Tibial nerve (tissue), 4 donors: Measurements from ENCODE around the gene MERTK. TPM values are rescaled to one million over a fixed set of nuclear protein-coding genes. Genes with fewer than 3 reads are reported as not detected.

ENCODE experiments used
- DNase-seq, 2 donors: peaks; one replicate each; pipeline ENCODE4 v3.0.0-alpha.2; 2019; ENCODE audit warnings: low spot score in 2 of 2
- H3K27ac ChIP-seq, 4 donors: fragments of 200-600 bp; sonication (generic) in 3 of 4; one replicate each; pipeline ENCODE4 v1.5.1; 2017 to 2019; ENCODE audit warnings: mild to moderate bottlenecking in 1 of 4
- H3K27me3 ChIP-seq, 2 donors: fragments of 200-600 bp; sonication (generic) in 1 of 2; one replicate each; pipeline versions ENCODE4 v1.5.1 to v1.6.0; 2017 to 2019
- H3K36me3 ChIP-seq, 3 donors: fragments of 200-600 bp; sonication (generic); one replicate each; pipeline ENCODE4 v1.5.1; 2018 to 2019
- H3K4me1 ChIP-seq, 4 donors: fragments of 200-600 bp; sonication (generic) in 3 of 4; one replicate each; pipeline ENCODE4 v1.5.1; 2017 to 2019
- H3K4me3 ChIP-seq, 4 donors: fragments of 200-600 bp; sonication (generic) in 3 of 4; one replicate each; pipeline ENCODE4 v1.5.1; 2017 to 2019; ENCODE audit warnings: mild to moderate bottlenecking in 1 of 4, moderate library complexity in 1 of 4
- H3K9me3 ChIP-seq, 4 donors: fragments of 200-600 bp; sonication (generic) in 3 of 4; one replicate each; pipeline ENCODE4 v1.5.1; 2017 to 2019
- EP300 ChIP-seq, 2 donors: sonication (generic); formaldehyde crosslinking; IDR thresholded peaks; one replicate each; pipeline ENCODE4 v1.6.1; 2017; ENCODE audit warnings: antibody characterized with exemption in 2 of 2, mild to moderate bottlenecking in 1 of 2
- POLR2A ChIP-seq, 2 donors: fragments of 450-650 bp; IDR thresholded peaks; one replicate each; pipeline ENCODE4 v1.6.1; 2017; ENCODE audit warnings: antibody characterized with exemption in 2 of 2, mild to moderate bottlenecking in 2 of 2, moderate library complexity in 2 of 2
- WGBS, 2 donors: methylation state at CpG; one replicate each; pipeline ENCODE4 v1.1.5; 2018; 5-methylcytosine and 5-hydroxymethylcytosine counted together
- total RNA-seq, 4 donors: library from RNA; depleted of rRNA; stranded (reverse); fragments of >200 nt; gene quantifications; one replicate each; pipeline ENCODE4 v1.1.0, GENCODE V29; 2016
- TF ChIP-seq, protein P1 (sequence below), 5 experiments: fragments of 200-600 bp in 3 of 5; fragments of 450-650 bp in 2 of 5; sonication (generic) in 3 of 5; IDR thresholded peaks; one replicate each; pipeline ENCODE4 v1.5.1; 2016 to 2019; ENCODE audit warnings: antibody characterized with exemption in 5 of 5, mild to moderate bottlenecking in 3 of 5, moderate library complexity in 2 of 5

MERTK gene
- total RNA-seq, 4 donors from 2014 or later: 22.7 to 61.8 (median 29.3) TPM

- H3K4me3 ChIP-seq: peak overlapping the region; percentile 73 to 95 (median 88)
- H3K27ac ChIP-seq: peak overlapping the region; percentile 53 to 88 (median 84)
- H3K27me3 ChIP-seq: no peaks in the 10 kb centered on the region
- peaks cover 0 to 11% (median 0%) of the 10 kb centered on the region in 3 donors for H3K36me3 ChIP-seq
- WGBS, 2 donors: 12 to 23% methylated on average over 11 of the region's 11 CpGs
- no peak for DNase-seq
- H3K9me3 ChIP-seq: no peaks in the 10 kb centered on the region
- TF ChIP-seq EP300 (IDR thresholded peaks at IDR 0.05) (no peak), POLR2A (IDR thresholded peaks at IDR 0.05) (no peak)
- TF ChIP-seq, protein P1, sequence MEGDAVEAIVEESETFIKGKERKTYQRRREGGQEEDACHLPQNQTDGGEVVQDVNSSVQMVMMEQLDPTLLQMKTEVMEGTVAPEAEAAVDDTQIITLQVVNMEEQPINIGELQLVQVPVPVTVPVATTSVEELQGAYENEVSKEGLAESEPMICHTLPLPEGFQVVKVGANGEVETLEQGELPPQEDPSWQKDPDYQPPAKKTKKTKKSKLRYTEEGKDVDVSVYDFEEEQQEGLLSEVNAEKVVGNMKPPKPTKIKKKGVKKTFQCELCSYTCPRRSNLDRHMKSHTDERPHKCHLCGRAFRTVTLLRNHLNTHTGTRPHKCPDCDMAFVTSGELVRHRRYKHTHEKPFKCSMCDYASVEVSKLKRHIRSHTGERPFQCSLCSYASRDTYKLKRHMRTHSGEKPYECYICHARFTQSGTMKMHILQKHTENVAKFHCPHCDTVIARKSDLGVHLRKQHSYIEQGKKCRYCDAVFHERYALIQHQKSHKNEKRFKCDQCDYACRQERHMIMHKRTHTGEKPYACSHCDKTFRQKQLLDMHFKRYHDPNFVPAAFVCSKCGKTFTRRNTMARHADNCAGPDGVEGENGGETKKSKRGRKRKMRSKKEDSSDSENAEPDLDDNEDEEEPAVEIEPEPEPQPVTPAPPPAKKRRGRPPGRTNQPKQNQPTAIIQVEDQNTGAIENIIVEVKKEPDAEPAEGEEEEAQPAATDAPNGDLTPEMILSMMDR (IDR thresholded peaks at IDR 0.05): no peak
- H3K4me1 ChIP-seq: peaks cover 0 to 22% (median 0%) of the 10 kb centered on the region in 4 donors
These were observed 13.8 kb upstream of the MERTK start for GRCh38 chr2:111884592-111884964.

DNA sequence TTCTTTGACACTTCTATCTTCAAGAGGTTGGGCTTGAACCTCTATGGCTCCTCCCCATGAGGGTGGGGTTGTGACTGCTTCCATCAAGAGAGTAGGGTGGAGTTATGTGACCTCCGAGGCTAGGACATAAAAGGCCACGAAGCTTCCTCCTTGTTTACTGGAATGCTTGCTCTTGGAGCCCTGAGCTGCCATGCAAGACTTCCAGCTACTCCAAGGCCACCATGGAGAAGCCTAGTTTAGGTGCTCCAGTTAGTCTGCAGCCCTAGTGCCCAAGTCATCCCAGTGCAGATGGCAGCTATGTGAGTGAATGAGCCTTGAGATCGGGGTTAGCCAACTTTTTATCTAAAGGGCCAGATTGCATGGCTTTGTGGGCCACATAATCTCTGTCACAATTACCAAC, 2.4 kb upstream of the MERTK start:
- WGBS, 2 donors: 50 to 56% methylated on average over 3 of the region's 3 CpGs

DNA sequence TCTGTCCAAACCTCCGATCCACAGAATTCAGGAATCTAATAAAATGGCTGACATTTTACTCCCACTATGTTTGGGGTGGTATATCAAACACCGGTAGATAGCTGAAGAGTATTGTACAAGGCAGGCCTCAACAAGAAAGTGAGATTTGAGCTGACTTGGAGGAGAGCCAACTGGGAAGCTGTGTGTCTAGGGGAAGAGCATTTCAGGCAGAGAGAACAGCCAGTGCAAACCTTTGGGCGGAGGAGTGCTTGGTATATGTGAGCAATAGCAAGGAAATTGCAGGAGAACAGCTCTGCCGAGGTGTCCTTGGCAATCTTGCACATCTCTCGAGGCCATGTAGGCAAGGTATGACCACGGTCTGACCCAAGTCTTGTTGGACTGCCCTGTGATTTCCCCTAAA, 1.8 kb upstream of the MERTK start:
- Histone ChIP-seq H3K27me3 (no peaks in the 10 kb centered on the region), H3K27ac (no peak overlapping the region), H3K9me3 (no peaks in the 10 kb centered on the region), H3K36me3 (no peaks in the 10 kb centered on the region), H3K4me1 (peaks cover 0 to 42% (median 2%) of the 10 kb centered on the region in 4 donors), H3K4me3 (no peak overlapping the region)
- DNase-seq: no peak
- 94% methylated on average over 6 of the region's 6 CpGs for WGBS, 2 donors
- TF ChIP-seq, protein P1 (IDR thresholded peaks at IDR 0.05): no peak
- TF ChIP-seq EP300 (IDR thresholded peaks at IDR 0.05): no peak
- no peak for TF ChIP-seq POLR2A (IDR thresholded peaks at IDR 0.05)

More for the DNA sequence above, 2.4 kb upstream of the MERTK start:
- Histone ChIP-seq H3K4me3 (no peak overlapping the region), H3K27me3 (no peaks in the 10 kb centered on the region), H3K36me3 (no peaks in the 10 kb centered on the region), H3K4me1 (peaks cover 0 to 39% (median 2%) of the 10 kb centered on the region in 4 donors), H3K9me3 (no peaks in the 10 kb centered on the region), H3K27ac (no peak overlapping the region)
- no peak for DNase-seq
- TF ChIP-seq EP300 (IDR thresholded peaks at IDR 0.05): peak in 1 of 2 donors; percentile 9
- TF ChIP-seq POLR2A (IDR thresholded peaks at IDR 0.05): no peak

GRCh38 chr2:111897630-111897923, 830 bp upstream of the MERTK start:
- no peak for DNase-seq
- peaks cover 0 to 42% (median 2%) of the 10 kb centered on the region in 4 donors for H3K4me1 ChIP-seq
- TF ChIP-seq, protein P1 (IDR thresholded peaks at IDR 0.05): no peak
- TF ChIP-seq POLR2A (IDR thresholded peaks at IDR 0.05) (no peak), EP300 (IDR thresholded peaks at IDR 0.05) (no peak)
- peak overlapping the region; percentile 61 to 94 (median 84) for H3K27ac ChIP-seq
- H3K27me3 ChIP-seq: no peaks in the 10 kb centered on the region
- peak overlapping the region; percentile 50 to 96 (median 72) for H3K4me3 ChIP-seq
- no peaks in the 10 kb centered on the region for H3K36me3 ChIP-seq
- no peaks in the 10 kb centered on the region for H3K9me3 ChIP-seq
- WGBS, 2 donors: 6 to 7% methylated on average over 7 of the region's 7 CpGs

DNA sequence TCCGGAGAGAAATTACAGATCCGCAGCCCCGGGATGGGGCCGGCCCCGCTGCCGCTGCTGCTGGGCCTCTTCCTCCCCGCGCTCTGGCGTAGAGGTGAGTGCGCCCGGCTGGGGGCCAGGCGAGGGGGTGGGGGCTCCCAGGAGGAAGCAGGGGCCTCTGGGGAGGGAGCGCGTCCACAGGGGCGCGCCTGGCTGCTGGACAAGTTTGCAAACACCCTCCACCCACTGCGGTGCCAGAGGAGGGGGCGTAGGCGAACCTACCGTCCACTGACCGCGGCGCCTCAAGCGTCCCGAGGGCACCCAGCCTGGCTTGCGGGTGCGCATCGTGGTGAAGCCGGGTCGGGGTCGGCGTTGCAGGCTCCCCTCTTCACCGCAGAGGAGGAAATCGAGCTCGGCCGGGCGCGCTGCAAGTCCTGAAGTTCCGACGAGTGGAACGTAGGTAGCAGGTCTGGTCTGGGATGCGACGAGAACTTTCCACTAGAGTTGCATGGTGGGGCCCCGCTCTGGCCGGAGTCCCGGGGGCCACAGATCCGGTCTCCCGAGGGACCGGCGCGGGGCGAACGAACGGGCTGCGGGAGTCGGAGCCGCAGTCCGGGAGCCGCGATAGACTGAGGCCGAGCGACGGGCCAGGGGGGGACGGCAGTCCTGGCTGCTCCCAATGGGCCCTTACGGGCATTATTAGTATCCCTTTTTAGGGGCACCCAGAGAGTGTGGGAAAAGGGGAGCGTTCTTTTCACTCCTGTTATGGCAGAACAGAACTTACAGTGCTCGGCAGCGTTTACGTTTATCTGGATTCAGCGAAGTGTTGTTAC, 502 bp downstream of the MERTK start:
- DNase-seq: no peak
- Histone ChIP-seq H3K36me3 (no peaks in the 10 kb centered on the region), H3K4me3 (peak overlapping the region; percentile 50 to 96 (median 72)), H3K27ac (peak overlapping the region; percentile 61 to 94 (median 84)), H3K4me1 (peaks cover 0 to 53% (median 2%) of the 10 kb centered on the region in 4 donors), H3K27me3 (no peaks in the 10 kb centered on the region), H3K9me3 (no peaks in the 10 kb centered on the region)
- 1 to 2% methylated on average over 35 to 38 of the region's 70 CpGs for whole genome bisulfite sequencing, 2 donors
- TF ChIP-seq EP300 (IDR thresholded peaks at IDR 0.05) (peak in 1 of 2 donors; percentile 9), POLR2A (IDR thresholded peaks at IDR 0.05) (no peak)
- TF ChIP-seq, protein P1 (IDR thresholded peaks at IDR 0.05): no peak
